NCI-H774 (cell line): ENCODE measurements around the gene SMG1.
A peak's percentile ranks its signal among the peaks of the same experiment; 100 is the strongest.
"Not testable (repeated sequence)": the region's sequence is repeated elsewhere in the genome, so short reads cannot be mapped to it uniquely, and the experiment has no call there.

Experiments used
- DNase-seq: peaks from one replicate; lab custom pipeline; 2025; lab: John Stamatoyannopoulos, UW

Gene SMG1

GRCh38 chr16:18933501-18933900 is 7.3 kb upstream of the SMG1 start:
- no peak for DNase-seq

GRCh38 chr16:18932243-18932987 is 6.2 kb upstream of the SMG1 start:
- DNase-seq: no peak

GRCh38 chr16:18931756-18932155 is 5.5 kb upstream of the SMG1 start:
- no peak for DNase-seq

- not testable (repeated sequence) for DNase-seq
Measured at GRCh38 chr16:18930095-18930494, 3.9 kb upstream of the SMG1 start.

- DNase-seq: not testable (repeated sequence)
Measured at GRCh38 chr16:18928073-18928472, 1.9 kb upstream of the SMG1 start.

- peak; percentile 21 for DNase-seq
Measured at GRCh38 chr16:18925215-18925985, 808 bp downstream of the SMG1 start.

GRCh38 chr16:18923935-18924334 is 2.3 kb downstream of the SMG1 start:
- not testable (repeated sequence) for DNase-seq

GRCh38 chr16:18923124-18923523 is 3.1 kb downstream of the SMG1 start:
- DNase-seq: not testable (repeated sequence)

- not testable (repeated sequence) for DNase-seq
Measured at GRCh38 chr16:18909585-18909984, 16.6 kb downstream of the SMG1 start.

GRCh38 chr16:18908716-18909115 is 17.5 kb downstream of the SMG1 start:
- DNase-seq: not testable (repeated sequence)

GRCh38 chr16:18902778-18903177 is 23.4 kb downstream of the SMG1 start:
- not testable (repeated sequence) for DNase-seq

GRCh38 chr16:18902044-18902443 is 24.2 kb downstream of the SMG1 start:
- DNase-seq: not testable (repeated sequence)

GRCh38 chr16:18901194-18901593 is 25.0 kb downstream of the SMG1 start:
- not testable (repeated sequence) for DNase-seq

GRCh38 chr16:18884456-18884855 is 41.8 kb downstream of the SMG1 start:
- DNase-seq: not testable (repeated sequence)

- not testable (repeated sequence) for DNase-seq
Measured at GRCh38 chr16:18877734-18878133, 48.5 kb downstream of the SMG1 start.

- DNase-seq: not testable (repeated sequence)
Measured at GRCh38 chr16:18877259-18877658, 48.9 kb downstream of the SMG1 start.

GRCh38 chr16:18876301-18876700 is 49.9 kb downstream of the SMG1 start:
- not testable (repeated sequence) for DNase-seq

GRCh38 chr16:18869043-18869771 is 57.0 kb downstream of the SMG1 start:
- DNase-seq: not testable (repeated sequence)

- DNase-seq: not testable (repeated sequence)
Measured at GRCh38 chr16:18866277-18866823, 59.9 kb downstream of the SMG1 start.

- not testable (repeated sequence) for DNase-seq
Measured at GRCh38 chr16:18862891-18863290, 63.3 kb downstream of the SMG1 start.

- no peak for DNase-seq
Measured at GRCh38 chr16:18855196-18855595, 71.0 kb downstream of the SMG1 start.

- no peak for DNase-seq
Measured at GRCh38 chr16:18853694-18854093, 72.5 kb downstream of the SMG1 start.
